Smooth muscle cell (in vitro differentiated cells): Measurements from ENCODE around the gene E2F4. TPM values are rescaled to one million over a fixed set of nuclear protein-coding genes. Genes with fewer than 3 reads are reported as not detected.
A peak's percentile ranks its signal among the peaks of the same experiment; 100 is the strongest.

ENCODE experiments used
- DNase-seq: peaks from one replicate; lab custom pipeline; 2025; ENCODE audit not compliant: unreplicated experiment; lab: John Stamatoyannopoulos, UW
- H2AFZ ChIP-seq: fragments of 200-600 bp; sonication (generic); 2 replicates; pipeline ENCODE4 v1.6.0; 2016; ENCODE audit warnings: antibody characterized with exemption, low read depth, mild to moderate bottlenecking
- H3F3A ChIP-seq: fragments of 200-600 bp; sonication (generic); 2 replicates; pipeline ENCODE4 v1.6.0; 2017; ENCODE audit warnings: antibody characterized with exemption, low read depth
- H3K27ac ChIP-seq: fragments of 200-600 bp; sonication (generic); 2 replicates; pipeline ENCODE4 v1.5.1; 2016; ENCODE audit warnings: low read depth, mild to moderate bottlenecking
- H3K27me3 ChIP-seq: fragments of 200-600 bp; sonication (generic); 2 replicates; pipeline ENCODE4 v1.6.1; 2016; ENCODE audit warnings: low read depth, mild to moderate bottlenecking
- H3K36me3 ChIP-seq: fragments of 200-600 bp; sonication (generic); 2 replicates; pipeline ENCODE4 v1.5.1; 2016; ENCODE audit warnings: low read depth
- H3K4me1 ChIP-seq: fragments of 200-600 bp; sonication (generic); 2 replicates; pipeline ENCODE4 v1.5.1; 2016; ENCODE audit warnings: low read depth
- H3K4me2 ChIP-seq: fragments of 200-600 bp; sonication (generic); 2 replicates; pipeline ENCODE4 v1.6.0; 2016; ENCODE audit warnings: mild to moderate bottlenecking
- H3K4me3 ChIP-seq: fragments of 200-600 bp; sonication (generic); 2 replicates; pipeline ENCODE4 v1.5.1; 2016; ENCODE audit warnings: mild to moderate bottlenecking
- H3K79me2 ChIP-seq: fragments of 200-600 bp; sonication (generic); 2 replicates; pipeline ENCODE4 v1.6.0; 2016; ENCODE audit warnings: low read depth, mild to moderate bottlenecking
- H3K9ac ChIP-seq: fragments of 200-600 bp; sonication (generic); 2 replicates; pipeline ENCODE4 v1.6.0; 2016; ENCODE audit warnings: low read depth
- H3K9me3 ChIP-seq: fragments of 200-600 bp; sonication (generic); replicated peaks from 2 replicates; pipeline ENCODE4 v1.5.1; 2016; ENCODE audit warnings: low read depth
- H4K20me1 ChIP-seq: fragments of 200-600 bp; sonication (generic); 2 replicates; pipeline ENCODE4 v1.6.0; 2016; ENCODE audit warnings: low read depth
- CTCF ChIP-seq: fragments of 200-600 bp; sonication (generic); IDR thresholded peaks from 2 replicates; pipeline ENCODE4 v1.5.1; 2017; ENCODE audit warnings: borderline replicate concordance, mild to moderate bottlenecking, antibody characterized with exemption; ENCODE audit not compliant: insufficient read depth, poor library complexity, severe bottlenecking
- WGBS: methylation state at CpG from one replicate; pipeline ENCODE4 v1.1.7; 2016; ENCODE audit warnings: low lambda C conversion rate; 5-methylcytosine and 5-hydroxymethylcytosine counted together
- polyA plus RNA-seq: library from polyadenylated mRNA; unstranded; fragments of >200 nt; fragmentation: Nextera tagmentation; extraction: Ambion mirVana; gene quantifications from 2 replicates; pipeline ENCODE4 v1.2.1, GENCODE V29; 2016
- total RNA-seq: library from RNA; depleted of rRNA; stranded (reverse); fragments of >200 nt; gene quantifications from 2 replicates; pipeline ENCODE4 v1.2.3, GENCODE V29; 2014

E2F4 gene
- total and polyA plus RNA-seq, 2 experiments from 2014 or later = 49.9 to 53.8 TPM

- no peak within 1 kb of the TSS for H3K9ac ChIP-seq
- H3K79me2 ChIP-seq = no peaks in the 10 kb centered on the region
- 4% methylated on average over 33 of the region's 41 CpGs for WGBS
- H3K4me3 ChIP-seq = peak within 1 kb of the TSS; percentile 40
- no peaks in the 10 kb centered on the region for H3K36me3 ChIP-seq
- TF ChIP-seq CTCF = no peak
- no peak within 1 kb of the TSS for H2AFZ ChIP-seq
- peaks cover 65% of the 10 kb centered on the region for H3K27me3 ChIP-seq
- H3K9me3 ChIP-seq = no peaks in the 10 kb centered on the region
- H3K4me1 ChIP-seq = peaks cover 19% of the 10 kb centered on the region
- peaks cover 29% of the 10 kb centered on the region for H4K20me1 ChIP-seq
- no peak within 1 kb of the TSS for H3K27ac ChIP-seq
- peaks cover 2% of the 10 kb centered on the region for H3F3A ChIP-seq
- no peak for DNase-seq
- H3K4me2 ChIP-seq = peak within 1 kb of the TSS; percentile 87
Observed at GRCh38 chr16:67164599-67165061, 27.3 kb upstream of the E2F4 start, which contains the start of gene HSF4. HSF4 (plus strand) TSS chr16:67164745; CDS start chr16:67164812, 67 bp downstream.

GRCh38 chr16:67165121-67166078 lies 26.6 kb upstream of the E2F4 start:
- H2AFZ ChIP-seq = no peak overlapping the region
- no peaks in the 10 kb centered on the region for H3K9me3 ChIP-seq
- no peak for TF ChIP-seq CTCF
- no peaks in the 10 kb centered on the region for H3K36me3 ChIP-seq
- peaks cover 29% of the 10 kb centered on the region for H4K20me1 ChIP-seq
- peaks cover 65% of the 10 kb centered on the region for H3K27me3 ChIP-seq
- H3K4me1 ChIP-seq = peaks cover 24% of the 10 kb centered on the region
- no peak overlapping the region for H3K27ac ChIP-seq
- 8% methylated on average over 61 of the region's 85 CpGs for WGBS
- peak overlapping the region; percentile 87 for H3K4me2 ChIP-seq
- H3K79me2 ChIP-seq = no peaks in the 10 kb centered on the region
- H3F3A ChIP-seq = peaks cover 7% of the 10 kb centered on the region
- no peak overlapping the region for H3K9ac ChIP-seq
- DNase-seq = no peak
- H3K4me3 ChIP-seq = no peak overlapping the region

GRCh38 chr16:67166110-67166547 lies 25.8 kb upstream of the E2F4 start:
- Histone ChIP-seq H3K36me3 (no peaks in the 10 kb centered on the region), H4K20me1 (peaks cover 29% of the 10 kb centered on the region), H3K27ac (no peak overlapping the region), H3K4me1 (peaks cover 28% of the 10 kb centered on the region), H3K27me3 (peaks cover 65% of the 10 kb centered on the region), H3K4me2 (no peak overlapping the region), H2AFZ (no peak overlapping the region), H3K79me2 (no peaks in the 10 kb centered on the region), H3F3A (peaks cover 7% of the 10 kb centered on the region), H3K9ac (no peak overlapping the region), H3K9me3 (no peaks in the 10 kb centered on the region), H3K4me3 (no peak overlapping the region)
- no peak for DNase-seq
- no peak for TF ChIP-seq CTCF
- 26% methylated on average over 16 of the region's 18 CpGs for WGBS
